Transverse colon (tissue), 4 donors: ENCODE data around the gene MRPL45.

ENCODE experiments used
- EP300 ChIP-seq: sonication (generic); formaldehyde crosslinking; IDR thresholded peaks from one replicate; pipeline ENCODE4 v1.6.1; 2017; ENCODE audit warnings: antibody characterized with exemption, low read depth
- POLR2A ChIP-seq: fragments of 450-650 bp; IDR thresholded peaks from one replicate; pipeline ENCODE4 v1.6.1; 2016; ENCODE audit warnings: antibody characterized with exemption, mild to moderate bottlenecking, moderate library complexity
- POLR2AphosphoS5 ChIP-seq, 3 donors: sonication (generic); formaldehyde crosslinking; IDR thresholded peaks; one replicate each; pipeline ENCODE4 v1.6.1; 2016; ENCODE audit warnings: antibody characterized with exemption in 3 of 3
- TF ChIP-seq, protein P1 (sequence below), 5 experiments: fragments of 200-600 bp in 3 of 5; fragments of 450-650 bp in 2 of 5; sonication (generic) in 3 of 5; IDR thresholded peaks; 1 replicate in 2 of 5; 2 replicates in 3 of 5; pipeline ENCODE4 v1.5.1; 2016 to 2017; ENCODE audit warnings: antibody characterized with exemption in 5 of 5, inconsistent platforms in 3 of 5, mild to moderate bottlenecking in 2 of 5, moderate library complexity in 1 of 5

DNA sequence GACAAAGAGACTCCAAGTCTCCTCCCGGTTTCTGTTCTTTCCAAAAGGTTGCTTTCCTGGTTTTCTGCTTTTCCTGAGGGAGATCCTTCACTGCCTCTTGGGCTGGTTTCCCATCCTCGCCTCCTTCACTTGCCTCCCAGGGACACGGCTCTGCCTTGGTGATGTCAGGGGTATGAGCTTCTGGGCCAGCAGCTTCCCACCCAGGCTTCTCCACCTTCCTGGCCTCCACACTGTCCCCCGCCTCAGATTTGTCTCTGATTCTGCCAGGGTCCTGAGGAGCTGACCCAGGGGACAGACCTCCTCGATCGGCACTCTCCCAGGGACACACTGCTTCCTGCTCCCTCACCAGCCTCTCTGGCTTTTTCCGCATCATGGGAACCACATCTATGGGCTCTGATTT, 32.3 kb downstream of the MRPL45 start:
- TF ChIP-seq POLR2A: no peak
- TF ChIP-seq, protein P1, sequence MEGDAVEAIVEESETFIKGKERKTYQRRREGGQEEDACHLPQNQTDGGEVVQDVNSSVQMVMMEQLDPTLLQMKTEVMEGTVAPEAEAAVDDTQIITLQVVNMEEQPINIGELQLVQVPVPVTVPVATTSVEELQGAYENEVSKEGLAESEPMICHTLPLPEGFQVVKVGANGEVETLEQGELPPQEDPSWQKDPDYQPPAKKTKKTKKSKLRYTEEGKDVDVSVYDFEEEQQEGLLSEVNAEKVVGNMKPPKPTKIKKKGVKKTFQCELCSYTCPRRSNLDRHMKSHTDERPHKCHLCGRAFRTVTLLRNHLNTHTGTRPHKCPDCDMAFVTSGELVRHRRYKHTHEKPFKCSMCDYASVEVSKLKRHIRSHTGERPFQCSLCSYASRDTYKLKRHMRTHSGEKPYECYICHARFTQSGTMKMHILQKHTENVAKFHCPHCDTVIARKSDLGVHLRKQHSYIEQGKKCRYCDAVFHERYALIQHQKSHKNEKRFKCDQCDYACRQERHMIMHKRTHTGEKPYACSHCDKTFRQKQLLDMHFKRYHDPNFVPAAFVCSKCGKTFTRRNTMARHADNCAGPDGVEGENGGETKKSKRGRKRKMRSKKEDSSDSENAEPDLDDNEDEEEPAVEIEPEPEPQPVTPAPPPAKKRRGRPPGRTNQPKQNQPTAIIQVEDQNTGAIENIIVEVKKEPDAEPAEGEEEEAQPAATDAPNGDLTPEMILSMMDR (IDR thresholded peaks at IDR 0.05): no peak
- no peak for TF ChIP-seq EP300
- no peak for TF ChIP-seq POLR2AphosphoS5 (IDR thresholded peaks at IDR 0.05)
